GM23338 (cell line): ENCODE measurements around the gene WNK2. TPM values are rescaled to one million over a fixed set of nuclear protein-coding genes. Genes with fewer than 3 reads are reported as not detected.

ENCODE experiments used
- ATAC-seq: fragments of 200-7000 bp; cut with Tn5 transposase; 3 replicates; pipeline ENCODE4 v1.9.1; 2020
- DNase-seq: peaks from one replicate; pipeline ENCODE4 v3.0.0-alpha.2; 2015; ENCODE audit warnings: low spot score
- H2AFZ ChIP-seq: fragments of 200-600 bp; sonication (generic); 2 replicates; pipeline ENCODE4 v1.8.0; 2016; ENCODE audit warnings: antibody characterized with exemption, mild to moderate bottlenecking, moderate library complexity
- H3F3A ChIP-seq: fragments of 200-600 bp; sonication (generic); replicated peaks from 2 replicates; pipeline ENCODE4 v1.8.0; 2017; ENCODE audit warnings: antibody characterized with exemption, mixed run types, low read depth
- H3K27ac ChIP-seq: fragments of 200-600 bp; sonication (generic); 2 replicates; pipeline ENCODE4 v1.6.1; 2016; ENCODE audit warnings: low read depth
- H3K27me3 ChIP-seq: fragments of 200-600 bp; sonication (generic); 2 replicates; pipeline ENCODE4 v1.8.0; 2016; ENCODE audit warnings: mild to moderate bottlenecking, mixed run types, moderate library complexity; ENCODE audit not compliant: insufficient read depth
- H3K36me3 ChIP-seq: fragments of 200-600 bp; sonication (generic); 2 replicates; pipeline ENCODE4 v1.8.0; 2016; ENCODE audit warnings: mild to moderate bottlenecking; ENCODE audit not compliant: insufficient read depth
- H3K4me1 ChIP-seq: fragments of 200-600 bp; sonication (generic); 2 replicates; pipeline ENCODE4 v1.8.0; 2016; ENCODE audit warnings: mild to moderate bottlenecking, moderate library complexity; ENCODE audit not compliant: insufficient read depth
- H3K4me2 ChIP-seq: fragments of 200-600 bp; sonication (generic); 2 replicates; pipeline ENCODE4 v1.7.1; 2017; ENCODE audit warnings: mixed run types
- H3K4me3 ChIP-seq: fragments of 200-600 bp; sonication (generic); 2 replicates; pipeline ENCODE4 v1.6.1; 2016; ENCODE audit warnings: mixed run types
- H3K79me2 ChIP-seq: fragments of 200-600 bp; sonication (generic); replicated peaks from 2 replicates; pipeline ENCODE4 v1.8.0; 2017; ENCODE audit warnings: mild to moderate bottlenecking; ENCODE audit not compliant: insufficient read depth
- H3K9me2 ChIP-seq: fragments of 200-600 bp; sonication (generic); 2 replicates; pipeline ENCODE4 v1.8.0; 2017; ENCODE audit not compliant: insufficient read depth
- H4K20me1 ChIP-seq: fragments of 200-600 bp; sonication (generic); replicated peaks from 2 replicates; pipeline ENCODE4 v1.8.0; 2017; ENCODE audit warnings: mild to moderate bottlenecking; ENCODE audit not compliant: insufficient read depth
- H3K27ac Mint-ChIP-seq: 2 replicates; pipeline ENCODE4 v1.8.0; 2020; ENCODE audit warnings: inconsistent platforms, mild to moderate bottlenecking, moderate library complexity, mixed read lengths
- H3K27me3 Mint-ChIP-seq: 3 replicates; pipeline ENCODE4 v1.8.0; 2022; ENCODE audit warnings: low read depth, mild to moderate bottlenecking, moderate library complexity, mixed read lengths, inconsistent platforms; ENCODE audit not compliant: insufficient read depth, poor library complexity
- H3K36me3 Mint-ChIP-seq: 3 replicates; pipeline ENCODE4 v1.8.0; 2021; ENCODE audit warnings: low read depth, mild to moderate bottlenecking, inconsistent platforms, moderate library complexity, mixed read lengths
- H3K4me1 Mint-ChIP-seq: 3 replicates; pipeline ENCODE4 v1.8.0; 2020; ENCODE audit warnings: mild to moderate bottlenecking, inconsistent platforms, mixed read lengths
- H3K4me3 Mint-ChIP-seq: 3 replicates; pipeline ENCODE4 v1.8.0; 2021; ENCODE audit warnings: moderate library complexity, mild to moderate bottlenecking, inconsistent platforms, mixed read lengths
- H3K9me3 Mint-ChIP-seq: 3 replicates; pipeline ENCODE4 v1.8.0; 2020; ENCODE audit warnings: moderate library complexity, mild to moderate bottlenecking, inconsistent platforms, mixed read lengths
- CREB1 ChIP-seq: fragments of 250-450 bp; sonication (Bioruptor Pico); IDR thresholded peaks from 2 replicates; pipeline ENCODE4 v1.5.0; 2020; ENCODE audit warnings: low read depth, mild to moderate bottlenecking, moderate library complexity
- ETS1 ChIP-seq: IDR thresholded peaks from 2 replicates; pipeline ENCODE4 v1.6.1; 2016; ENCODE audit warnings: antibody characterized with exemption
- EZH2phosphoT487 ChIP-seq: fragments of 200-600 bp; sonication (generic); IDR thresholded peaks from one replicate; pipeline ENCODE4 v1.8.1; 2018; ENCODE audit warnings: antibody characterized with exemption; ENCODE audit not compliant: unreplicated experiment
- JUNB ChIP-seq: IDR thresholded peaks from one replicate; pipeline ENCODE4 v1.6.1; 2016; ENCODE audit warnings: antibody characterized with exemption; ENCODE audit not compliant: unreplicated experiment
- STAT1 ChIP-seq: IDR thresholded peaks from one replicate; pipeline ENCODE4 v1.6.1; 2016; ENCODE audit warnings: antibody characterized with exemption; ENCODE audit not compliant: unreplicated experiment
- ZNF331 ChIP-seq: fragments of 250-450 bp; sonication (Bioruptor Pico); IDR thresholded peaks from 2 replicates; pipeline ENCODE4 v1.5.0; 2020; ENCODE audit warnings: low read depth, mild to moderate bottlenecking, moderate library complexity
- ZNF462 ChIP-seq: fragments of 250-450 bp; sonication (Bioruptor Pico); IDR thresholded peaks from 2 replicates; pipeline ENCODE4 v1.5.0; 2020; ENCODE audit warnings: mild to moderate bottlenecking, moderate library complexity
- polyA plus RNA-seq: library from polyadenylated mRNA; unstranded; fragments of >200 nt; fragmentation: Nextera tagmentation; extraction: Ambion mirVana; gene quantifications from 2 replicates; pipeline ENCODE4 v1.2.1, GENCODE V29; 2016
- total RNA-seq: library from RNA; depleted of rRNA; stranded (reverse); fragments of >200 nt; shearing (Covaris generic); gene quantifications from 2 replicates; pipeline ENCODE4 v1.2.3, GENCODE V29; 2014
- TF ChIP-seq, protein P1 (sequence below), 2 experiments: fragments of 200-600 bp in 1 of 2; sonication (generic) in 1 of 2; conservative IDR thresholded peaks; 2 replicates each; pipeline versions ENCODE4 v1.5.1 to v1.6.1; 2016 to 2017; ENCODE audit warnings: antibody characterized with exemption in 2 of 2, low read depth in 2 of 2, mild to moderate bottlenecking in 2 of 2, moderate library complexity in 1 of 2

WNK2 gene
- total and polyA plus RNA-seq, 2 experiments from 2014 or later, result 56.4 to 102 TPM

DNA sequence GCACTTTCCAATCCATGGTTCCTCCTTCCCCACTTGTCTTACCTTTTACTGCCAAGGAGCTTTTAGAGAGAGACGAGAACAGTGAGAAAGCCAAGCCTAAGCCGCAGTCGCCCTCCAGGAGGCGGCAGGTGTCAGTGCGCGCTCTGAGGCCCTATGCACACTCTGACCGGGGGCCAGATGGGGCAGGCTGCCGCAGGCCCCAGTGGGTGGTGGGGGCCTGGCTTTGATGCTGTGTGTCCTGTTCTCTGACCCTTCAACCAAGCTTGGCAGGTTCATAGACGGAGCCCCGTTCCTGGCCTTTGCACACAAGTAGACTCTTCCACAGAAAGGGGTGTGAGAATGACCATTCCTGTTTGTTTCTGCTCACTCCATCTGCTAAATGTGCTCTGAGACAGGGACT is 77.3 kb downstream of the WNK2 start:
- Histone ChIP-seq H3F3A (no peaks in the 10 kb centered on the region), H3K27ac (no peak overlapping the region), H3K4me2 (no peak overlapping the region), H3K36me3 (peaks cover 3% of the 10 kb centered on the region; the same call in 1 of the 2 replicates), H3K79me2 (no peaks in the 10 kb centered on the region), H4K20me1 (no peaks in the 10 kb centered on the region; the same call in 1 of the 2 replicates), H3K4me1 (no peaks in the 10 kb centered on the region), H2AFZ (no peak overlapping the region), H3K4me3 (no peak overlapping the region), H3K9me2 (no peaks in the 10 kb centered on the region), H3K27me3 (no peaks in the 10 kb centered on the region)
- Mint-ChIP-seq H3K9me3 (no peaks in the 10 kb centered on the region; the same call in 2 of the 3 replicates), H3K27me3 (peaks cover 6% of the 10 kb centered on the region), H3K4me1 (peaks cover 2% of the 10 kb centered on the region; the same call in 2 of the 3 replicates), H3K27ac (peak overlapping the region; percentile 68), H3K4me3 (no peak overlapping the region), H3K36me3 (peaks cover 7% of the 10 kb centered on the region; the same call in 2 of the 3 replicates)
- DNase-seq (peak; percentile 37), ATAC-seq (peak; percentile 73)
- TF ChIP-seq CREB1, result no peak
- no peak for TF ChIP-seq ZNF331 (CRISPR knock-in tag)
- TF ChIP-seq, protein P1, sequence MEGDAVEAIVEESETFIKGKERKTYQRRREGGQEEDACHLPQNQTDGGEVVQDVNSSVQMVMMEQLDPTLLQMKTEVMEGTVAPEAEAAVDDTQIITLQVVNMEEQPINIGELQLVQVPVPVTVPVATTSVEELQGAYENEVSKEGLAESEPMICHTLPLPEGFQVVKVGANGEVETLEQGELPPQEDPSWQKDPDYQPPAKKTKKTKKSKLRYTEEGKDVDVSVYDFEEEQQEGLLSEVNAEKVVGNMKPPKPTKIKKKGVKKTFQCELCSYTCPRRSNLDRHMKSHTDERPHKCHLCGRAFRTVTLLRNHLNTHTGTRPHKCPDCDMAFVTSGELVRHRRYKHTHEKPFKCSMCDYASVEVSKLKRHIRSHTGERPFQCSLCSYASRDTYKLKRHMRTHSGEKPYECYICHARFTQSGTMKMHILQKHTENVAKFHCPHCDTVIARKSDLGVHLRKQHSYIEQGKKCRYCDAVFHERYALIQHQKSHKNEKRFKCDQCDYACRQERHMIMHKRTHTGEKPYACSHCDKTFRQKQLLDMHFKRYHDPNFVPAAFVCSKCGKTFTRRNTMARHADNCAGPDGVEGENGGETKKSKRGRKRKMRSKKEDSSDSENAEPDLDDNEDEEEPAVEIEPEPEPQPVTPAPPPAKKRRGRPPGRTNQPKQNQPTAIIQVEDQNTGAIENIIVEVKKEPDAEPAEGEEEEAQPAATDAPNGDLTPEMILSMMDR (conservative IDR thresholded peaks at IDR 0.05; ENCODE audit: low read depth in 2 of 2), result peak; percentile 26 to 50; a peak in 3 of 4 replicates

GRCh38 chr9:93261735-93262523 is 78.0 kb downstream of the WNK2 start:
- no peak for ATAC-seq
- DNase-seq, result no peak
- peaks cover 2% of the 10 kb centered on the region; the same call in 2 of the 3 replicates for H3K4me1 Mint-ChIP-seq
- TF ChIP-seq STAT1, result no peak
- TF ChIP-seq ZNF331 (CRISPR knock-in tag), result no peak
- TF ChIP-seq JUNB, result no peak
- TF ChIP-seq, protein P1 (conservative IDR thresholded peaks at IDR 0.05; ENCODE audit: low read depth in 2 of 2), result no peak
- no peak for TF ChIP-seq ZNF462 (CRISPR knock-in tag)
- no peak for TF ChIP-seq CREB1
- TF ChIP-seq ETS1, result no peak
- TF ChIP-seq EZH2phosphoT487, result no peak

More at GRCh38 chr9:93261735-93262523, 78.0 kb downstream of the WNK2 start:
- Histone ChIP-seq H3K36me3 (peaks cover 3% of the 10 kb centered on the region; the same call in 1 of the 2 replicates), H3K79me2 (no peaks in the 10 kb centered on the region), H3F3A (no peaks in the 10 kb centered on the region), H3K27me3 (no peaks in the 10 kb centered on the region), H3K4me3 (no peak overlapping the region), H3K4me1 (no peaks in the 10 kb centered on the region), H4K20me1 (no peaks in the 10 kb centered on the region; the same call in 1 of the 2 replicates), H3K9me2 (no peaks in the 10 kb centered on the region), H3K27ac (no peak overlapping the region), H2AFZ (no peak overlapping the region), H3K4me2 (no peak overlapping the region)
- Mint-ChIP-seq H3K4me3 (no peak overlapping the region), H3K27ac (peak overlapping the region; percentile 68), H3K9me3 (no peaks in the 10 kb centered on the region; the same call in 2 of the 3 replicates), H3K36me3 (peaks cover 7% of the 10 kb centered on the region; the same call in 2 of the 3 replicates), H3K27me3 (peaks cover 3% of the 10 kb centered on the region)
